ENCODE measurements around the gene NFIA.

DNA sequence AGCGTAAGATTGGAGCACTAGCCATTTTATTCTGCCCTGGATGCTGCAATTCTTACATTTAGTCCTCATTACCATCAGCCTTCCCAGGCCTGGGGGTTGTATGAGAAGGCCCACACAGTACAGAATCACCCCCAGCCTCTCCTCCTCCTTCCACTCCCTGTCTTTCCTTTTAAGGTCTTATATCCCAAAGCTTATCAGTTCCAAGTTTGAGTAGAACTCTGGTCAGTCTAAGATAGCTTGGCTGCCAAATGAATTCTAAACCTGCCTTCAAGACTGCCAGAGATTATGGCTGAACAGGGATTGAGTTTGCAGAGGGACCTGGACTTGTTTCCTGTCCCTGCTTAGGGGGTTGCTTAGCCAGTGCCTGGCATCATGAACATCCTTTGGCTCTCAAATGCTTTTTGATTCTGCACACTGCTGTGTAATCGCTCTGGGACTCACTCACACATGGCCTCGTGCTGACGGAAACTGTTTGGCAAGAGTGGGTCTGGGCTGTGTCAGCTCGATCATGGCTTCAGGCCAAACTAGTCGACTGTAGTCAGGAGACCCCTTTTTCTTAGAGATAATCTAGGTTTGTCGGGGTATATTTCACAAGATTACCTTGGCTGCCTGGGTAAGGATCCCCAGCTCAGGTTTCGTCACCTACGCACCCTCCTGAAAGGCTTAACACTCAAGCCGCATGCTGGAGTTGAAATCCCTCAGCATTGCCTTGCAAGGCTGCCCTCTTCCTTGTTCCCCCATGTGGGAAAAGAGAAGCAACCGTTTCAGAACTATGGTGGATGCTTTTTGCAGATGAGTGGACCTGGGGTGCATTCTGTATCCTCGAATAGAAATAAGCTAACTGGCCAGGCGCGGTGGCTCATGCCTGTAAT lies 252.6 kb downstream of the NFIA start:
- TF ChIP-seq CTCF (IDR thresholded peaks at IDR 0.05) (no peak), POLR2A (IDR thresholded peaks at IDR 0.05) (no peak)

Measured in esophagus squamous epithelium (tissue), 4 donors.